NT2/D1 (cell line): ENCODE measurements around the gene TM2D1.

ENCODE experiments used
- SUZ12 ChIP-seq: IDR thresholded peaks from 2 replicates; pipeline ENCODE4 v1.6.1; 2011; ENCODE audit not compliant: insufficient read length, insufficient read depth; ENCODE audit errors: extremely low read depth
- YY1 ChIP-seq: IDR thresholded peaks from 2 replicates; pipeline ENCODE4 v1.6.1; 2011; ENCODE audit not compliant: insufficient read length, insufficient read depth
- ZNF274 ChIP-seq: IDR thresholded peaks from 2 replicates; pipeline ENCODE4 v1.6.1; 2011; ENCODE audit warnings: mild to moderate bottlenecking, low read depth, low read length

DNA sequence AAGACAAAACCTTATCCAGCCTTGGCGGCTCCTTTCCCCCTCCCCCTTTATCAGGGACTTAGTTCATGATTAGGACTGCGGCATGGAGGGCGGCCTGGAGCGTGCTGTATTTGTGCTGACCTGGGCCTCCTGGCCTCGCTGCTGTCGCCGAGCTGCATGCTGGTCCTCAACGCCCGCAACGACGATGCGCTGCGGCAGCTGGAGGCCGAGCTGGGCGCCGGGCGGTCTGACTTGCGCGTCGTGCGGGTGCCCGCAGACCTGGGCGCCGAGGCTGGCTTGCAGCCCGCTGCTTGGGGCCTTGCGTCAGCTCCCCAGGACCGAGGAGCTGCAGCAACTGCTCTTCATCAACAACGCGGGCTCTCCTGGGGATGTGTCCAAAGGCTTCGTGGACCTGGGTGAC, 70.9 kb downstream of the TM2D1 start:
- no peak for TF ChIP-seq YY1
- no peak for TF ChIP-seq ZNF274
- no peak for TF ChIP-seq SUZ12
